AG04450 (cell line): ENCODE measurements around the gene GNGT1. TPM values are rescaled to one million over a fixed set of nuclear protein-coding genes. Genes with fewer than 3 reads are reported as not detected.

Experiments
- CTCF ChIA-PET: fragments of 300-600, 350-600 bp; formaldehyde crosslinking; extraction: SDS; loops from one replicate; lab custom pipeline; 2022; ENCODE audit warnings: antibody characterized with exemption, inconsistent platforms; lab: Charles Lee
- POLR2A ChIA-PET: fragments of 350-600 bp; formaldehyde crosslinking; extraction: SDS; loops from one replicate; lab custom pipeline; 2021; ENCODE audit warnings: antibody characterized with exemption, inconsistent platforms; lab: Yijun Ruan, JAX
- DNase-seq: peaks from one replicate; pipeline ENCODE4 v3.0.0-alpha.2; 2011; ENCODE audit warnings: low read depth, low spot score
- H3K27ac ChIP-seq: one replicate; pipeline ENCODE4 v1.5.1; 2012; ENCODE audit warnings: low read depth, low read length, control low read depth
- H3K27me3 ChIP-seq: one replicate; pipeline ENCODE4 v1.6.0; 2012; ENCODE audit warnings: low read length; ENCODE audit not compliant: control insufficient read depth, insufficient read depth
- H3K4me3 ChIP-seq: 2 replicates; pipeline ENCODE4 v1.5.1; 2011; ENCODE audit warnings: mild to moderate bottlenecking, low read depth, low read length, control low read depth
- H3K9me3 ChIP-seq: 2 replicates; pipeline ENCODE4 v1.5.1; 2012; ENCODE audit warnings: low read length; ENCODE audit not compliant: control insufficient read depth, insufficient read depth
- CTCF ChIP-seq: IDR thresholded peaks from 2 replicates; pipeline ENCODE4 v1.5.1; 2011; ENCODE audit warnings: low read depth, low read length, control low read depth, inconsistent platforms
- polyA plus RNA-seq: library from polyadenylated mRNA; depleted of rRNA; stranded (reverse); fragments of >200 nt; gene quantifications from 2 replicates; pipeline ENCODE4 v1.2.3, GENCODE V29; 2011

GNGT1 gene
- polyA plus RNA-seq, 1 experiment, result not detected

- no peaks in the 10 kb centered on the region for H3K27me3 ChIP-seq
- ChIA-PET CTCF (no interaction called here), POLR2A (interaction anchor here (1.1 kb wide), 1 partner anchor 23 kb away, joined by 3 read pairs; the partner anchor contains the start of gene GNG11)
- TF ChIP-seq CTCF, result no peak
- H3K9me3 ChIP-seq, result no peaks in the 10 kb centered on the region
- DNase-seq, result no peak
- no peak overlapping the region for H3K4me3 ChIP-seq
- H3K27ac ChIP-seq, result no peak overlapping the region
Measured at GRCh38 chr7:93944673-93945072, 38.3 kb downstream of the GNGT1 start.

- CTCF ChIA-PET, result no interaction called here
- no peaks in the 10 kb centered on the region for H3K9me3 ChIP-seq
- H3K27me3 ChIP-seq, result no peaks in the 10 kb centered on the region
- no peak for DNase-seq
- H3K4me3 ChIP-seq, result no peak overlapping the region
- H3K27ac ChIP-seq, result no peak overlapping the region
- POLR2A ChIA-PET, result interaction anchor here (1.1 kb wide), 1 partner anchor 23 kb away, joined by 3 read pairs; the partner anchor contains the start of gene GNG11
- no peak for TF ChIP-seq CTCF
Measured at GRCh38 chr7:93945083-93945482, 38.7 kb downstream of the GNGT1 start.

GRCh38 chr7:93945756-93946535 is 39.6 kb downstream of the GNGT1 start:
- no peaks in the 10 kb centered on the region for H3K9me3 ChIP-seq
- H3K27me3 ChIP-seq, result no peaks in the 10 kb centered on the region
- no peak overlapping the region for H3K27ac ChIP-seq
- ChIA-PET POLR2A (interaction anchor here (1.1 kb wide), 1 partner anchor 24 kb away, joined by 3 read pairs; the partner anchor contains the start of gene GNG11), CTCF (no interaction called here)
- TF ChIP-seq CTCF, result no peak
- H3K4me3 ChIP-seq, result no peak overlapping the region
- DNase-seq, result no peak

GRCh38 chr7:93948106-93948505 is 41.7 kb downstream of the GNGT1 start:
- no peak overlapping the region for H3K27ac ChIP-seq
- H3K9me3 ChIP-seq, result no peaks in the 10 kb centered on the region
- DNase-seq, result no peak
- TF ChIP-seq CTCF, result no peak
- H3K4me3 ChIP-seq, result no peak overlapping the region
- ChIA-PET CTCF (interaction anchor here (0.5 kb wide), 1 partner anchor 35 kb away, joined by 3 read pairs; no protein-coding TSS in a partner anchor), POLR2A (interaction anchor here (1.7 kb wide), 1 partner anchor 182 kb away, joined by 3 read pairs; no protein-coding TSS in a partner anchor)
- H3K27me3 ChIP-seq, result no peaks in the 10 kb centered on the region

GRCh38 chr7:93948873-93949272 is 42.5 kb downstream of the GNGT1 start:
- TF ChIP-seq CTCF, result no peak
- ChIA-PET POLR2A (interaction anchor here (1.7 kb wide), 1 partner anchor 181 kb away, joined by 3 read pairs; no protein-coding TSS in a partner anchor), CTCF (interaction anchor here (1.1 to 1.5 kb wide), 3 partner anchors 21 to 139 kb away, joined by 3 to 6 read pairs (median 5); no protein-coding TSS in a partner anchor)
- no peak for DNase-seq
- Histone ChIP-seq H3K27ac (no peak overlapping the region), H3K4me3 (no peak overlapping the region), H3K27me3 (no peaks in the 10 kb centered on the region), H3K9me3 (no peaks in the 10 kb centered on the region)
